ENCODE measurements around the gene LY6G6F.

The LY6G6F gene

DNA sequence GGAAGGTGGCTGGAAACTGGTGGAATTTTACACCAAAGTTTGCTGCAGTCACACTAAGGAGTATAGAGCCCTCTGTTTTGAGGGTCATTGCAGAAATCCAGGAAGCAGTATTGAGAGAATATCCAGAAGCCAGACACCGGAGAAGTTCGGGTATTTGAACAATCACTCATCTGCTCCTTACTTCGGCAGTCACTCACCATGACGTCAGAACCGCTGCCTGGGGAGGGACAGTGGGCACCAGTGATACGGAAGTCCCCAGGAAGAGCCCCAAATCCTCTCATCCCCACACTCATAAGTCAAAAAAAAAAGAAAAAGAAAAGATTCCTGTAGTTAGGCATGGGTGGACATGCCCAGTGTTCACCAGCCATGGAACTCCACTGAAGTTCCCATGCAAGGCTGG, 29.8 kb upstream of the LY6G6F start:
- no peak for DNase-seq (ENCODE audit: low spot score)

DNA sequence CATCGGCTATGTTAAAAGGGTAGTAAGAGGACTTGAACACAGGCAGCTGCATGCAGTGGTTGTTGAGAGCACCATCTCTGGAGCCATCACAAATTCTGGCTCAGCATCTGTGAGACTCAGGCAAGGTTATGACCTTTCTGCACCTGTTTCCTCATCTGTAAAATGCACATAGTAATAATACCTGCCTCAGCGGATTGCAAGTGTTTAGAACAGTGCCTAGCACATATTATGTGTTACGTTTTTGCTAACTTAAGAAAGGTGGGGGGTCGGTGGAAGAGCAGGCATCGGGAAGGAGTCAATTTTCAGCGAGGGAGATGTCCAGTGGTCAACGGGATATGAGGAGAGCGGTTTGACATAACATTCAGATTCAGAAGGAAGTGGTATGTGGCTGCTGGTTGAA, 28.7 kb upstream of the LY6G6F start:
- no peak for DNase-seq (ENCODE audit: low spot score)

DNA sequence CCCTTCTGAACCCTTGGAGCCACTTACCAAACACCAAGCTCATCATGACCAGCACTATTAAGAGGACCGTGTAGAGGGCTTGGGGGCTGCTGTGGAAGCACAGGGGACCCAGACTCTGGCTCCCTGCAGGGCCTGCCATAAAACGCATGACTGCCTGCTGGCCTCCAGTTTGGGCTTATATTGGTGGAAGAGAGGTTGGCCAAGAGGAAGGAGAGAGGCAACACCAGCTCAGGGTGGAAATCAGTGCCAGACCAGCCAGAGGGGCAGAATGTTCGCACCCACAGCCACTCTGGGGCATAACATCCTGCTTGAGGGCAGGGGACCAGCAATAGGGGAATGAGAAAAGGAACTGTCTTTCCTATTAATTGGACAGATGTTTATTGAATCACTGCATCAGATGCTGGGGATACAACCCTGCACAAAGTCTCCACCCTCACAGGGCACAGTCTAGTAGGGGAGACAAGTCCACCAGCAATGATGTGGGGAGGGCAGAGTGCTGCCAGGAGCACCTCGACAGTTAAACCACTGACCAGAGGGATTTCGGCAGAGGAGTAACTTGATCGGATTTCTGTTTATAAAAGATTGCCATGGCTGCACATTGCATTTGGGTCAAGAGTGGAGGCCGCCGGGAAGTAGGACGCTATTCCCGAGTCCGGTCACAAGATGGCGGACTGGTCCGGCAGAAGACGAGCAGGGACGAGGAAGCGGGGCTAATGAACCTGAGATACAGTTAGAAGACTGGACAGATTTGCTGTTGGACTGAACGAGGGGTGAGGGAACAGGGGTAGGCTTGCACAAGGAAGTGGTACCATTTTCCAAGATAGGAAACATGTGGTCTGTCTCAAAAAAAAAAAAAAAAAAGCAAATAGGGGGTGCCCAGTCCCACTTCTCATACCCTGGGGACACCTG, 26.2 kb upstream of the LY6G6F start, which contains the start of gene LY6G5C:
Gene LY6G5C (minus strand): TSS at position 842 of the 909 bp plus-strand sequence. CDS start 694 bp downstream, at position 148.
- peak; percentile 91 for DNase-seq (ENCODE audit: low spot score)

DNA sequence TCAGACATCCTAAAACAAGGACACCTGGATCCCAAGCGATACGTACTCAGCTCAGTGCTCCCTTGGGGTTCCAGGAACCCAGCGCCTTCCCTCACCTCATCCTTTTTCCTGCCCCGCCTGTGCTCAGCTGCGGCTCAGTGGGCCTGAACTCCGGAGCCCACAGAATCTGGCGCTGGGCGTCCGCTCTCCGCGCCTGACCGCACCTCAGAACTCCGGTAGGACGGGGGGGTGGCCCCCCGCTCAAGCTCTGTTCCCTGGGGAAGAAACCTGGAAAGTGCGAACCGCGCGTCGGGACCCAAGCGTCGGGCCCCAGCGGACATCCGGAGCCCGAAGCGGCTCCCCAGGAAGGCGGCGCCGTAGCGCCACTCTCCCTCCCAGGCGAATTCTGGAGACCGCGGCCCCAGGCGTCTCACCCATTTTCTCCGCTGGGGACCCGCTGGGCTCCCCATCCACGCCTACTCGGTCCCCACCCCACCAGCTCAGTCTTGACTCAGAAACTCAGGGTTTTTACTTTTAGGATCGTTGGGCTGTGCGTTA, 25.5 kb upstream of the LY6G6F start:
- peak; percentile 69 for DNase-seq (ENCODE audit: low spot score)

DNA sequence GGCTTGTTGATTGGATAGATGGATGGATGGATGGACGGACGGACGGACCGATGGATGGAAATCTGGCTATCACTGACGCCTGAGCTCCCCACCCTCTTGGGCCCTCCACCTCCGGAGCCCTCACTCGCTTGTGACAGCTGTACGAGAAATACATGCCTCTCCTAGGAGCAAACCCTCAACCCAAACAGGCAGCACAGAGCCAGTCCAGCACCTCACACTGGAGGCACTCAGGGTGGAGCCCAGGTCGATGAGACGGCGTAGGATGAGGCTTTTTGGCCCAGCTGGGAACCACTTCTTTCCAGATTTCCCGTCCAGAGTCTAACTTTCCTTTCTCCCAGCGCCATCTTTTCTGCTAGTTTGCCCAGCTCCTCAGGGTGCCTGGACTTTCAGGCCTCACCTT, 23.1 kb upstream of the LY6G6F start:
- no peak for DNase-seq (ENCODE audit: low spot score)

DNA sequence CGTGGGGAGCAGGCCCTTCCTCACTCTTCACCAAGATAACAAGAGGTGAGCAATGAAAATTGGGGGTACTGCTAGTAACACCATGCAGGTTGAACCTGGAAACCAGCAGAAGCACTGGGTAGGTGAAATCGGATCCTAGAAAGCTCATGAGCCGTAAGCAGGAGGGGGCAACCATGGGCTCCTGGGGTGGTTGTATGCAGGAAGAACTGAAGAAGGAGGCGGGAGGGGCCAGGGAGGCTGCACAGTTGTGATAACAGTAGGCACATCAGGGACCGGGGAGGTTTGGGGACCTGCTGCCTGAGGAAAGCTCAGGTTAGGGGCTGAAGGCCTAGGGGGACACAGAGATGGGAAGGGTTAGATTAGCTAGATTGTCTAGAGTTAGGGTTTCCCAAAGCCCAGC, 20.2 kb upstream of the LY6G6F start:
- no peak for DNase-seq (ENCODE audit: low spot score)

DNA sequence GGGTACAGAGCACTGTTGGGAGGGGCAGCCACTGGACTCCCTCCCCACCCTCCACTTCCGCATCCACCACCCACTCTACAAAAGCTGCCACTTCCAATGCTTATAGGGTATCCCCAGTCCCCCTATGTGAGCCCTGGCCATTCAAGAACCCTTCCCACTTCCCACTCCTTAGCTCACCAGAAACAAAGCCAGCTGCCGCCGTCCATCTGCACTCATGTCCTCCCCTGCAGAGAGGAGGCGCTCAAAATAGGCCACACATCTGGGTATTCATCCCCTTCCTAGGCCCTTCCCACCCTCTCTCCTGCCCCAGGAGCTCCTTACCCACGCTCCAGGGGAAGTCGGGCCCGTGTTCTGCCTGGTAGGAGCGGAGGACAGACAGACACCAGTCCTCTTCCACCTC, 19.3 kb upstream of the LY6G6F start:
- DNase-seq (ENCODE audit: low spot score), result no peak

DNA sequence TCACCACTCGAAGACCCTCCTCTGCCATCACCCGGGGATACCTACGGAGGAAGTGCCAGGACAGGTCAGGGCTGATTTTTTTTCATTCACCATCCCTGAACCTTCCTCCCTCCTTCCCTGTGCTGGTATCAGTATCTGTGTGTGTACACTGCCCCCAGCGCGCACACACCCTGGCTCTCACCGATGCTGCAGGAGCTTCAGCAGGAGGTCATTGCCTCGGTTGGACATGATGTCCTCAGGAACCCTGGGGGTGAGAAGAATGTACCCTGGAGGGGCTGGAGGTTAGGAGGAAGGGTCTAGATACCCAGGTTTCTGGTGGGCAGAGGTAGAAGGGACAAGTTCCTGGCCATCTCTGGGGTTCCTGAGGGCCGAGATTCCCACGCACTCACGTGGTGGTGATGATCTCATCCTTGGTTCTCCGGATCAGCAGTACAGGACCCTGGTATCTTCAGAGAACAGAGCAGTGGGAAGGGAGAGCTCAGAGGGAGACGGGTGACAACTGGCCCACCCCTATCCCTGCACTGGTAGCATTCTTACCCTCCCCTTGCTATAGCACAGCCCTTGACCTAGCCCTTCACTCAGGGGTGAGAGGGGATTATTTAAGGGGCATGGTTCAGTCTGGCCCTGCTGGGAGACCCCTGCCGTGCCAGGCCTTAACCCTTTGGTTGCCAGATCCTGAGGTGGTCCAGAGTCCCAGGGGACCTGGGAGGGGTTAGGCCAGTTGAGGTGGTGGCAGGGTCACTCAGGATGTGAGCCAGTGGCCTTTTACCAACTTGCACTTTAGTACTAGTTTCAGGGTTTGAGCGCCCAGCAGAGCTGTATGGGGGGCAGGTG, 18.6 kb upstream of the LY6G6F start:
- no peak for DNase-seq (ENCODE audit: low spot score)

DNA sequence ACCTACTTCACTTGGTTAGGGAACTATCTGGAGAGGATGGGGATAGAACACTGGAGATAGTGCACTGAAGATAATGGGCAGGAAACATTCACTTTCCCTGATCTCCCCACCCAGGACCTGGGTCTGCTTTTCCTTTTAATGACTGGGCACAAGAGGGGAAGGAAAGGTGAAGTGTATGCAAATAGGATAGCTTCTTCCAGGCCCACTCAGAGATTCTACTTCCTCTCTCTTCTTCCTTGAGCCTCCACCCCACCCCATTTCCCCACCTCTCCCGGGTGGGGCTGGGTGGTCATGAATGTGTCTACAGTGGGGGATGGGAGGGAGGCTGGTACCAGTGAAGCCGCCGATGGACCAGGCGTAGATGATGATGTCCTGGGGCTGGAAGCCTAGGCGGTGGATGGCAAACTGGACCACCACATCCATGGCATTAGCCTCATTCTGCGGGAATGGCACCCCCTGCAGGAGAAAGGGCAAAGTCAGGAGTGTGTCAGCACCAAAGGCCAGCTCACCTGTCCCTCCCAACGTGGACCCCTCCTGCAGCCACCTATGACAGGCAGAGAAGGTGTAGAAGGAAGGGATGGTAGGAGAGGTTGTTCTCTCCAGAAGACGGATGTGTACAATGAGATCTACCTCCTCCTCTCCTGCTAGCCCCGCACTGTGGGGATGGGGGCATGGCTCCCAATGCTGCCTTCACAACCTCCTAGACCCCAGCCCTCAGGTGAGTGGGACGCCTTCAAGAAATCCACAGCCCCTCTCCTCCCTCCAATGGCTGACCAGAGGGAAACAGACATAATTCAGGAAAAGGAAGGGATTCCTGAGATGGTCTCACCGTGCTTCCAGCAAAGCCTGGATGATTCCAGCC, 17.2 kb upstream of the LY6G6F start:
- no peak for DNase-seq (ENCODE audit: low spot score)

DNA sequence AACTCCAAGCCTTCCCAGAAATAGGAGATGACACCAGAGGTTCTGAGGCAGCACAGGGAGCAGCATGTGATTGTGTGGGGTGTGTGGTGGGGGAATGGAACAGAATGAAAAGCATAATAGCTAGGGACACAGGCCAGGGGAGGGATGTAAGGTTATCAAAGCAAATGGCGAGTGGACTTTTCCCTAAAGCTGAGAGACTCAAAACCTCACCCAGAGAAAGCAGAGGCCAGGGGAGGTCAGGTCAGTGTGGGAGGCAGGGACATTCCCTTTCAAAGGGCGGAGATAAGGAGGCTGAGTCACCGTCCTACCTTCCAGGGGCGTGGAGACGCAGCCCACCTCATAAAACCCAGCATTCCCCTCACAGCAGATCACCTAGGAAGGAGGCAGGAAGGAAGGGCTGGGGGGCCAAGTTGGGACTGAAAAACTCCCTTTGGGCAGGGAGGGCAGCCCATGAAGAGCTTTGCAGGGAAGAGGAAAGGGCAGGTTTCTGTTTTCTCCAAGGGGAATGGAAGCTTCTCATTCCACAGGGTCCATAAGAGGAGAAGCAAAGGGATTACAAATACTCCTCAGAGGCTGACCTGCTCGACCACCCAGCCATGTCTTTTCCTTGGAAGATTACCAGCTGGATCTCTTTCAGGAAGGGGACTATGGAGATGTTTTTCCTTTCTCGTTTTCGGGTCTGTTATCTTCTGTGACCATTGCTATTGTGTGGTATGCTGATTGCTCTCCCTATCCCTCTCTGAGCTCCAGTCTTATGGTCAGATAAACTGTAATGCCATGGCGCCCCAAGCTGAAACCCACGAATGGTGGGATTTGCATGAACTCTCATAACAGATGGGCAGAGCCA, 16.2 kb upstream of the LY6G6F start:
- DNase-seq (ENCODE audit: low spot score), result no peak

DNA sequence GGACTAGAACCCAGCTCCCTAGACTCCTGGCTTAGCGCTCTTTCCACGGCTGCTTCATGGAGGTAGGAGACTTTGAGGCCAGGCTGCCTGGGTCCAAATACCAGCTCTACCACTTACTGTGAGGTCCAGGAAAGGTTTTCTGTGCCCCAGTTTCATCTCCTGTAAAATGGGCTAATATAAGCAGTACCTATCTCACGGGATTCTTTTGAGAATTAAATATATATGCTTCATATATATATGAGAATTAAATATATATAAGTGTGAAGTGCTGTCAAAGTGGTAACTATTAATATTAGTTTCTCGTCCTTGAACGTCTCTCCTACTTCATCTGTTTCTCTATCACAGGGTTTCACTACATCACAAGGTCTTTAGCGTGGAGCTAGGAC, 15.6 kb upstream of the LY6G6F start:
- no peak for DNase-seq (ENCODE audit: low spot score)

DNA sequence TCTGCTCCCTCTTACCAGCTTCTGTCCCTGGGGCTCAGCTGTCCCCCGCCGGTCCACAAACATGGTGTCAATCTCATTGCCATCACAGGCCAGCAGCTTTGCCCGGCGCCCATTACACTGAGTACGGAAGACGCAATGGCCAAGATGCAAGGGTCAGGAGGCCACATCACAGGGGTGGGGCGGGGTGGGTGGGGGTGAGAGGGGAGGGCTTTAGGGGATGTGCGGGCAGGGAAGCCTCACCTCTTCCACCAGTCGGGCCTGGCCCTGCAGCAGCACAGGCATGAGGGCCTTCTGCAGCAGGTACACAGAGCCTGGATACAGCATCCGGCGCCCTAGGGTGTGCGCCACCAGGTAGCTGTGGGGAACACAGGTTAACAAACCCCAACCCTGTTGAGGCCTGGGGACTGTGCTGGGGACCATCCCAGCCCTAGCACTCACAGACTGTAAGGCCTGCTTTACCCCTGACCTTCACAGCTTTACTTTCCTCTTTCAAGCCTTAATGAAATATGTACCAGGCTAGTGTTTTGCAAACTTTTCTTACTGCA, 15.0 kb upstream of the LY6G6F start:
- DNase-seq (ENCODE audit: low spot score), result no peak

DNA sequence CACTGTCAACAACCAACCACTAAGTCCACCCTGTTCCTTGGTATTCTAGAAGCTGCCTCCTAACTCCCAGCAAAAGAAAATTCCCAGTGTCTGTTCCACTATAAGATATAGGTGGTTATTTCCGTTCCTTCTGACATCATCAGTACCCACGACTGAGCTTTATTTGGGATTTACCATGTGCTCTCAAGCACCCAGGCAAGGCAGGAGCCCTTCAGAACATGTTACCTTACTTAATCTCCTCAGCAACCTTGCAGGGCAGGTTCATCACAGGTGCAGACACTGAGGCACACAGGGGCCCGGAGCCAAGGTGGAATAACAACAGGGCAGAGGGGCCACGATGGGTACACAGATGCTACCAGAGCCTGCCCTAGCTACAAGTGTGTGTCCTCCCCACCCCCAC, 14.3 kb upstream of the LY6G6F start:
- no peak for DNase-seq (ENCODE audit: low spot score)

DNA sequence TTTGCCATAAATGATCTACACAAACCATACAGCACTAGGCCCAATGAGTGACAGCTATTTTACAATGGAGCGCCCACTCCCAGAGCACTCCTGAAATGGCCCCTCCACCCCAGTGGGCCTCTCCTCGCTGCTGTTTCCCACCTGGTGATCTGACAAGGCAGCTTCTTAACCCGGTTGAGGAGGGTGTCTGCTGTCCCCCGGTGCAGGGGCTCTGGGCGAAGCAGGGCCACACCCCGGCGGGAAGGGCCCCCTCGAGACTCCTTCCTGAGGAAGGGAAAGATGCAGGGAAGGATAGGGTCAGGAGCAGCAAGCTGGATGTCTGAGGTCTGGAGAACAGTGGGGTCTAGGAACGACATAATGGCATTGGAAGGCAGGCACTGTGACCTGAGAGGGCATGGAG, 13.8 kb upstream of the LY6G6F start:
- DNase-seq (ENCODE audit: low spot score), result no peak

DNA sequence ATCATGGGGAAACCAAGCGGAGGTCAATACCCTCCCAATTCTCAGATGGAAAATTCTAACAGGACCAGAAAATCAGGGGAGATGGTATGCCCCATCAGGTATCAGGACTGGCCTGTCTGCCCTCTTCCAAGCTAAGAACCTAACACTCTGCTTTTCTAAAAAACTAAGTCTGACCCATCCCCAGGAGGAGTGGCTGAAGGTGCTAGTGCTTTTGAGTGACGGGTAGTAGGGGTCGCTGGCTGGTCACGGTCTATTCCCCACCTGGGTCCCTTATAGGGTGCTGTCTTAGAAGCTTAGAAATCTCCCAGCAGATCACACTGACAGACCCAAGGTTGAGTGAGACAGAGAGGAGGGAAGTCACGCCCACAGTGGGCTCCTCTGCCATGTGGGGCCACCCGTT, 13.1 kb upstream of the LY6G6F start:
- no peak for DNase-seq (ENCODE audit: low spot score)

DNA sequence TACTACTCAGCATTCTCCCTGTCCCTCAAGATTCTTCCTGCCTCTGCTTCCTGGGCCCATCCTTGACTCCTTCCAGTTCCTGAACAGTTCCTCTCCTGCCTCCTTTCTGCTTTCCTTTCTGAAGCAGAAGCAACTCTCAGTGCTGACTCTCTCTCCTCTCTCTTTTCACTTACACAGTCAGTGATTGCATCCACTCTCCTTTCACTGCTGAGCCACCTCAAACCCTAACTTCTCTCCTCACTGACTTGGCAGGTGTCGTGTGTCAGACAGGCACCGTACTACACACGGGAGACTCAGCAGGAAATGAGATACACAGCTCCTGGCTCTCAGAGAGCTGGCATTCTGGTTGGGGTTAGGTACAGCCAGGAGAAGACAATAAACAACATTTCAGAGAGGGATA, 9.1 kb upstream of the LY6G6F start:
- no peak for DNase-seq (ENCODE audit: low spot score)

DNA sequence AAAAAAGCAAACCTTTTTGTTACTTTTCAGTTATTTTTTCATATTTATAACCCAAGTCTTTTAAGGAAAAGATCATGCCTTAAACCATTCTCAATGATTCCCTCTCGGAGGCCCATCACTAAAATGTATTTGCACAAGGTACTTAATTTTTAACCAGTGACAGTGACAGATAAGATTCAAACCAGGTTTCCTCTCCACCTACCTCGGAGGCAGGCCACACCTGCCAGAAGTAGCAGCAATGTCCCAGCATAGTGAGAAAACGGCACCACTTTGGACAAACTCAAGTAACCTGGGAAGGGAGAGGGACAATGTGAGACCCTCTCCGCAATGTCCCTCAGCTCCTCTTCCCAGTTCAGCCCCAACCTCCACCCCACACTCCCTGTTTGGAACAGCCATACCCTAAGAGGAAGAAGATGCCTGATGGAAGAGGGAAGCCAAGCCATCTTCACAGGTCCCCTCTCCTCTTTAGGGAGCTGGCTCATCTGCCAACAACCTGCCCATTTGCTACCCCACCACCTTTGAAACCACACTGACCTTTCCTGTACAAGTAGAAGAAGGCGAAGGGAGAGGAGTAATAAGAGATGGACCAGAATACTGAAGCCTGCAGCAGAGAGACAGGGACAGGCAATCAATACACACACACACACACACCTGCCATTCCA, 5.8 kb upstream of the LY6G6F start:
- no peak for DNase-seq (ENCODE audit: low spot score)

DNA sequence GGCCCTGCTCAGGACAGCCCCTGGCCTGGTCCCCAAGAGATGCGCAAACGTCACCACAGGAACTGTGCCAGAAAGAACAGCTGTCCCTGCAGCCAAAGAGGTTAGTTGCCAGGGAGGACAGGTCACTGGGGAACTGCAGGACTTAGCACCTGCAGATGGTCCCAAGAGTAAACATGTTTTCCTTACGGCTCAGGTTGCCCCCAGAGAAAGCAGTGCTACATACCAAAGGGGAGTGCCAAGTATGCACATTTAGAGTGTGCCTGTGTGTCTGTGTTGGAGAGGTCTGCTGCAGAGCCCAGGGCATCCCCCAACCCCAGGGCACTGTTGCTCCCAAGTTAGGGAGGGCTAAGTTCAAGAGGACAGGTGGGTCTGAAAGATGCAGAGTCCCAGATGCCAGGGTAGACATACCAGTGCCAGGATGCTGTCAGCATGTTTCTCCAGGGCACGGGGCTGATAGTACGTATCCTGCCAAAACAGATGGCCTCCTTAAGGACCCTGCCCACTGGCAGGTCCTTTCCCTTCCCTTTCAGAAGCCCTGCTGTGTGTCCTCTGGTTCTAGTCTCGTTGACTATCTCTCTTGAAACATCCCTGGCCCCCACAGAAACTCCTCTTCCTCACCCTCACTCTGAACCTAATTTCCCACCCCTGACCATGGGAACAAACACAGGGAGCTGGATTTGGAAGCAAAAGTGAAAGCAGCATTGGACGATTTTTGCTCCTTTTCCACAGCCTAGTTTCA, 4.8 kb upstream of the LY6G6F start:
- DNase-seq (ENCODE audit: low spot score), result peak; percentile 41

DNA sequence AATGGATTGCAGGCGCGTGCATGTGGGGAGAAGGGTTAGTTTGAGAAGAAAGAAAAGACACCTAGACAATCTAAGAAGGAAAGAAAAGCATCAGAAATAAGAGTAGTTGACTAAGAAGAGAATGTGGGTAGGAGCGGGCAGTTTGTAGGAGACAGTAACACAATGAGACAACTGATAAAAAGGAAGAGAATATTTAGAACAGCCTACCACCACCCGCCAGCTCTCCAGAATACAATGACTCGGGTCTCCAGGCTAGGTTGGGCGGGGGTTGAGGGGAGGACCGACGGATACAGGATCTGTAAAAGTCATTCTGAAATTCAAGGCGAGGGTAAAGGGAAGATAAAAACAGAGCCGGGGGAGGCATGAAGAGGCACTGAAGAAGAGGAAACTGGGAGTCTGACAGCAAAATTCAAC, 4.3 kb upstream of the LY6G6F start:
- DNase-seq (ENCODE audit: low spot score), result no peak

All from AG20443 (cell line).